H1 (cell line): ENCODE data around the gene GPR161. TPM values are rescaled to one million over a fixed set of nuclear protein-coding genes. Genes with fewer than 3 reads are reported as not detected.

Experiments
- CTCF ChIA-PET: fragments of 300-600 bp; sonication (Branson Sonifier 250); formaldehyde crosslinking; loops from one replicate; lab custom pipeline; 2021; ENCODE audit not compliant: partially characterized antibody; lab: Charles Lee
- POLR2A ChIA-PET: fragments of 300-600 bp; sonication (Branson Sonifier 250); formaldehyde crosslinking; loops from one replicate; lab custom pipeline; 2021; ENCODE audit warnings: inconsistent platforms; ENCODE audit not compliant: partially characterized antibody; lab: Charles Lee
- DNase-seq, 2 experiments: peaks; one replicate each; pipeline versions ENCODE4 v3.0.0 to v3.0.0-alpha.2; 2010 to 2022; ENCODE audit warnings: low spot score in 2 of 2, low read depth in 1 of 2, mixed read lengths in 1 of 2
- FAIRE-seq: peaks from 2 replicates; lab custom pipeline; 2011; peaks lifted over from hg19 to GRCh38; lab: Jason Lieb, UNC
- H2AFZ ChIP-seq: 2 replicates; pipeline ENCODE4 v1.8.1; 2012; ENCODE audit warnings: low read length, inconsistent platforms
- H2AK5ac ChIP-seq: 2 replicates; pipeline ENCODE4 v1.6.1; 2013; ENCODE audit warnings: low read depth, low read length
- H2BK120ac ChIP-seq: replicated peaks from 2 replicates; pipeline ENCODE3; 2013; ENCODE audit warnings: low read depth, low read length, inconsistent platforms
- H2BK12ac ChIP-seq: 2 replicates; pipeline ENCODE4 v1.6.1; 2013; ENCODE audit warnings: low read depth, low read length
- H2BK15ac ChIP-seq: 2 replicates; pipeline ENCODE4 v1.6.1; 2013; ENCODE audit warnings: low read length
- H2BK20ac ChIP-seq: 2 replicates; pipeline ENCODE4 v1.6.1; 2013; ENCODE audit warnings: low read length
- H2BK5ac ChIP-seq: 2 replicates; pipeline ENCODE4 v1.6.1; 2013; ENCODE audit warnings: low read depth, low read length
- H3K14ac ChIP-seq: 2 replicates; pipeline ENCODE4 v1.6.1; 2013; ENCODE audit warnings: inconsistent platforms; ENCODE audit not compliant: insufficient read length
- H3K18ac ChIP-seq: 2 replicates; pipeline ENCODE4 v1.6.1; 2013; ENCODE audit warnings: low read length; ENCODE audit errors: extremely low read depth
- H3K23ac ChIP-seq: 2 replicates; pipeline ENCODE4 v1.6.1; 2013; ENCODE audit warnings: inconsistent platforms; ENCODE audit not compliant: insufficient read length
- H3K23me2 ChIP-seq: 2 replicates; pipeline ENCODE4 v1.6.1; 2013; ENCODE audit warnings: low read depth, low read length
- H3K27ac ChIP-seq: 2 replicates; pipeline ENCODE4 v1.6.1; 2011; ENCODE audit warnings: low read depth, low read length, inconsistent platforms
- H3K27me3 ChIP-seq, 4 experiments: replicated peaks in 1 of 4; 1 replicate in 1 of 4; 2 replicates in 3 of 4; pipeline versions ENCODE4 v1.6.1 to v1.8.1; 2011 to 2013; ENCODE audit warnings: low read length in 3 of 4, mild to moderate bottlenecking in 3 of 4, inconsistent platforms in 2 of 4, mixed read lengths in 2 of 4, moderate library complexity in 1 of 4; ENCODE audit not compliant: control insufficient read depth in 3 of 4, insufficient read depth in 3 of 4; ENCODE audit errors: extremely low read depth in 1 of 4
- H3K36me3 ChIP-seq, 4 experiments: 2 replicates each; pipeline versions ENCODE4 v1.6.1 to v1.8.1; 2011 to 2013; ENCODE audit warnings: mild to moderate bottlenecking in 4 of 4, low read length in 3 of 4, moderate library complexity in 2 of 4, control low read depth in 1 of 4, inconsistent platforms in 1 of 4; ENCODE audit not compliant: insufficient read depth in 4 of 4, control insufficient read depth in 2 of 4
- H3K4ac ChIP-seq: replicated peaks from 2 replicates; pipeline ENCODE3; 2013; ENCODE audit warnings: low read length, low read depth, mixed read lengths, inconsistent platforms; ENCODE audit not compliant: insufficient read length
- H3K4me1 ChIP-seq, 4 experiments: replicated peaks in 1 of 4; 1 replicate in 1 of 4; 2 replicates in 3 of 4; pipeline versions ENCODE4 v1.6.1 to v1.8.1; 2011 to 2013; ENCODE audit warnings: low read length in 3 of 4, inconsistent platforms in 2 of 4, mixed read lengths in 1 of 4; ENCODE audit not compliant: insufficient read depth in 4 of 4, control insufficient read depth in 3 of 4
- H3K4me2 ChIP-seq, 2 experiments: 2 replicates each; pipeline versions ENCODE4 v1.6.1 to v1.8.1; 2011 to 2013; ENCODE audit warnings: low read depth in 2 of 2, low read length in 2 of 2, control low read depth in 1 of 2, inconsistent platforms in 1 of 2, mild to moderate bottlenecking in 1 of 2; ENCODE audit not compliant: insufficient read depth in 1 of 2
- H3K4me3 ChIP-seq, 4 experiments: fragments of 200-600, 300-600 bp in 1 of 4; sonication (generic), shearing (Covaris generic), sonication (Bioruptor Twin) in 1 of 4; 2 replicates each; pipeline versions ENCODE4 v1.5.1 to v1.8.1; 2011 to 2016; ENCODE audit warnings: low read length in 4 of 4, low read depth in 3 of 4, control low read depth in 2 of 4, inconsistent platforms in 2 of 4, mild to moderate bottlenecking in 2 of 4, mixed read lengths in 1 of 4, moderate library complexity in 1 of 4; ENCODE audit not compliant: insufficient read depth in 2 of 4; ENCODE audit errors: extremely low read depth in 1 of 4
- H3K56ac ChIP-seq: replicated peaks from 2 replicates; pipeline ENCODE3; 2013; ENCODE audit warnings: low read depth, mild to moderate bottlenecking, mixed read lengths, low read length, inconsistent platforms; ENCODE audit not compliant: insufficient read length
- H3K79me1 ChIP-seq: 2 replicates; pipeline ENCODE4 v1.6.1; 2013; ENCODE audit warnings: low read depth, low read length, control low read depth
- H3K79me2 ChIP-seq, 2 experiments: 2 replicates each; pipeline versions ENCODE4 v1.6.1 to v1.8.1; 2012 to 2013; ENCODE audit warnings: low read length in 2 of 2, mild to moderate bottlenecking in 2 of 2, inconsistent platforms in 1 of 2; ENCODE audit not compliant: insufficient read depth in 2 of 2, control insufficient read depth in 1 of 2
- H3K9ac ChIP-seq, 4 experiments: replicated peaks in 1 of 4; 1 replicate in 1 of 4; 2 replicates in 3 of 4; pipeline versions ENCODE4 v1.6.1 to v1.8.1; 2011 to 2013; ENCODE audit warnings: low read depth in 3 of 4, low read length in 3 of 4, control low read depth in 2 of 4, mild to moderate bottlenecking in 2 of 4, moderate library complexity in 2 of 4, inconsistent platforms in 1 of 4; ENCODE audit errors: extremely low read depth in 1 of 4
- H3K9me3 ChIP-seq, 2 experiments: 2 replicates each; pipeline versions ENCODE4 v1.6.1 to v1.8.1; 2012 to 2013; ENCODE audit warnings: mild to moderate bottlenecking in 2 of 2, moderate library complexity in 2 of 2, control low read depth in 1 of 2, inconsistent platforms in 1 of 2, low read depth in 1 of 2, low read length in 1 of 2, mixed read lengths in 1 of 2; ENCODE audit not compliant: insufficient read depth in 2 of 2
- H4K20me1 ChIP-seq, 2 experiments: replicated peaks in 1 of 2; 2 replicates each; pipeline versions ENCODE3 to v1.8.1; 2011 to 2013; ENCODE audit warnings: inconsistent platforms in 2 of 2, low read length in 2 of 2, mild to moderate bottlenecking in 1 of 2; ENCODE audit not compliant: insufficient read depth in 2 of 2, control insufficient read depth in 1 of 2
- H4K5ac ChIP-seq: 2 replicates; pipeline ENCODE4 v1.6.1; 2013; ENCODE audit warnings: low read length, low read depth, mixed read lengths, inconsistent platforms; ENCODE audit not compliant: insufficient read length
- H4K8ac ChIP-seq: 2 replicates; pipeline ENCODE4 v1.8.0; 2013; ENCODE audit warnings: mild to moderate bottlenecking, moderate library complexity, low read length, inconsistent platforms; ENCODE audit not compliant: insufficient read depth; ENCODE audit errors: extremely low read depth
- H4K91ac ChIP-seq: replicated peaks from 2 replicates; pipeline ENCODE3; 2013; ENCODE audit warnings: low read length, mixed read lengths, inconsistent platforms; ENCODE audit not compliant: insufficient read length
- CEBPB ChIP-seq: IDR thresholded peaks from 2 replicates; pipeline ENCODE4 v1.6.1; 2012; ENCODE audit warnings: low read depth, low read length
- CTBP2 ChIP-seq: IDR thresholded peaks from 2 replicates; pipeline ENCODE4 v1.7.0; 2011; ENCODE audit warnings: borderline replicate concordance, mild to moderate bottlenecking, moderate library complexity, mixed read lengths, low read length; ENCODE audit not compliant: insufficient read depth, insufficient read length
- POLR2A ChIP-seq, 2 experiments: IDR thresholded peaks; 1 replicate in 1 of 2; 2 replicates in 1 of 2; pipeline ENCODE4 v1.6.1; 2011; ENCODE audit warnings: low read depth in 2 of 2, low read length in 2 of 2, mild to moderate bottlenecking in 2 of 2; ENCODE audit errors: control extremely low read depth in 1 of 2
- SAP30 ChIP-seq: fragments of 300-600 bp; sonication (generic); IDR thresholded peaks from 2 replicates; pipeline ENCODE4 v1.7.1; 2012; ENCODE audit warnings: low read length, moderate library complexity, mild to moderate bottlenecking, inconsistent platforms; ENCODE audit not compliant: insufficient read depth, insufficient replicate concordance
- TAF7 ChIP-seq: optimal IDR thresholded peaks from 2 replicates; pipeline ENCODE3; 2011; ENCODE audit warnings: low read depth, mild to moderate bottlenecking, inconsistent platforms, low read length, moderate library complexity, borderline replicate concordance
- YY1 ChIP-seq: IDR thresholded peaks from 2 replicates; pipeline ENCODE4 v1.6.1; 2011; ENCODE audit warnings: low read depth, mild to moderate bottlenecking, low read length
- WGBS, 2 experiments: shearing (Covaris generic) in 1 of 2; methylation state at CpG; one replicate each; pipeline versions ENCODE4 v1.1.6 to v1.1.7; 2013 to 2015; ENCODE audit warnings: low lambda C conversion rate in 2 of 2, mixed read lengths in 2 of 2, inconsistent platforms in 1 of 2, low coverage in 1 of 2, missing lambda C conversion rate in 1 of 2; ENCODE audit not compliant: insufficient replicate concordance in 2 of 2, insufficient coverage in 1 of 2, insufficient read length in 1 of 2; ENCODE audit errors: extremely low coverage in 1 of 2, missing lambda C conversion rate in 1 of 2; 5-methylcytosine and 5-hydroxymethylcytosine counted together
- polyA plus RNA-seq, 7 experiments: library from polyadenylated mRNA; depleted of rRNA in 3 of 7; stranded (reverse) in 5 of 7; unstranded in 2 of 7; fragments of >200 nt in 5 of 7; fragments of 200-250 nt in 2 of 7; gene quantifications; 1 replicate in 5 of 7; 2 replicates in 1 of 7; 4 replicates in 1 of 7; pipeline versions ENCODE4 v1.2.1 to v1.2.3, GENCODE V29; 2011 to 2013; ENCODE audit warnings: missing spikeins in 2 of 7, mixed read lengths in 2 of 7
- total RNA-seq: library from RNA; stranded (reverse); fragmentation: NEBNext Ultra II Directional; extraction: Animal tissue kit (Norgen Biotek cat#: 25700); gene quantifications from 2 replicates; pipeline ENCODE4 v1.2.1, GENCODE V29; 2021

GPR161 gene
- total and polyA plus RNA-seq, 2 of the 8 experiments (the other 6 are each of a cell fraction or from before 2014, with no cell fraction given) = 13.7 to 16.8 TPM

DNA sequence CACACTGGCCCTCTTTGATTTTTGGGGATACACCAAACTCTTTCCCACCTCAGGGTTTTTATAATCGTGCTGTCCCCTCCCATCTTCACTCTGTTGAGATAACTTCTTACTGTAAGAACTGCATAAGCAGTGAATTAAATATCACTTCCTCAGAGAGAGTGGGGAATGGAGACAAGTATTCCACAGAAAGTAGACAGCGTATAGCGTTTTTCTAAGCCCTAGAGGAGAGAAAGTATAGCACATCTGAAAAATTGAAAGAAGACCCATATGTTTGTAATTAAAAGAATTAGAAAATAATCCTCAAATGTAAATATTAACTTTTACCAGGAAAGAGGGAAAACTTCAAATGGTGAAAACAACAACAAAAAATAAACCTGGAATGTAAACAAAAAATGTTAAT, 67.3 kb downstream of the GPR161 start:
- H3K23ac ChIP-seq = no peak overlapping the region
- no peak for TF ChIP-seq SAP30
- TF ChIP-seq CTBP2 = no peak
- no peak for TF ChIP-seq TAF7
- no peak for TF ChIP-seq YY1
- no peak for TF ChIP-seq CEBPB
- TF ChIP-seq POLR2A (IDR thresholded peaks at IDR 0.05; ENCODE audit: control extremely low read depth in 1 of 2, low read depth in 2 of 2, low read length in 2 of 2) = no peak
- TF ChIP-seq, all 59 proteins: peak for 0
- CTCF ChIA-PET = interaction anchor here (2.1 kb wide), 1 partner anchor 13 kb away, joined by 10 read pairs; no protein-coding TSS in a partner anchor
- Histone ChIP-seq H3K4me2 (no peak overlapping the region), H2BK15ac (no peak overlapping the region), H3K4me1 (no peaks in the 10 kb centered on the region), H4K20me1 (no peaks in the 10 kb centered on the region), H3K9me3 (no peaks in the 10 kb centered on the region), H3K79me2 (no peaks in the 10 kb centered on the region), H3K27me3 (no peaks in the 10 kb centered on the region), H3K18ac (no peak overlapping the region), H3K36me3 (peaks cover 2 to 60% (median 20%) of the 10 kb centered on the region in 4 experiments; a peak in 6 of 8 replicates), H2BK20ac (no peak overlapping the region), H3K4ac (no peak overlapping the region), H4K8ac (no peak overlapping the region), H3K14ac (no peak overlapping the region), H2BK12ac (no peak overlapping the region), H3K79me1 (no peaks in the 10 kb centered on the region), H3K23me2 (no peaks in the 10 kb centered on the region), H2BK120ac (no peak overlapping the region), H2BK5ac (no peak overlapping the region), H3K9ac (no peak overlapping the region), H2AK5ac (no peak overlapping the region), H3K27ac (no peak overlapping the region), H2AFZ (no peak overlapping the region), H3K4me3 (no peak overlapping the region), H4K5ac (no peak overlapping the region), H3K56ac (no peak overlapping the region), H4K91ac (no peak overlapping the region)
- POLR2A ChIA-PET = interaction anchor here (1.9 kb wide), 1 partner anchor 8 kb away, joined by 6 read pairs; no protein-coding TSS in a partner anchor
- FAIRE-seq (no peak), DNase-seq (no peak)
- 87% methylated on average over 3 of the region's 3 CpGs; no CpG with 5 or more reads in 1 of the 2 experiments for WGBS, 2 experiments
